ENCODE results near the gene MKX. TPM values are rescaled to one million over a fixed set of nuclear protein-coding genes. Genes with fewer than 3 reads are reported as not detected.

MKX gene
- total RNA-seq, 2 donors from 2014 or later, result 10.1 to 10.5 TPM

GRCh38 chr10:27743012-27743876, 2.4 kb downstream of the MKX start:
- 1% methylated on average over 52 of the region's 75 CpGs for WGBS
- no peaks in the 10 kb centered on the region for H3K36me3 ChIP-seq
- peak overlapping the region; percentile 78 to 87 for H3K27ac ChIP-seq
- DNase-seq (ENCODE audit: low spot score), result no peak
- H3K27me3 ChIP-seq (replicated peaks; ENCODE audit: insufficient read depth), result peaks cover 5% of the 10 kb centered on the region
- H3K9me3 ChIP-seq, result no peaks in the 10 kb centered on the region
- intact Hi-C loops (cut with DNase I), result loop anchor here (2.0 to 5.0 kb wide), 3 partner anchors 69 to 500 kb away; partner anchors contain the start of gene ODAD2
- TF ChIP-seq POLR2AphosphoS5 (IDR thresholded peaks at IDR 0.05) (no peak), POLR2A (IDR thresholded peaks at IDR 0.05) (no peak), CTCF (IDR thresholded peaks at IDR 0.05) (no peak)
- H3K4me3 ChIP-seq, result peak overlapping the region; percentile 47 to 53
- peaks cover 3% of the 10 kb centered on the region for H3K4me1 ChIP-seq (replicated peaks)

- intact Hi-C loops (cut with DNase I), result loop anchor here (2.0 to 5.0 kb wide), 3 partner anchors 70 to 500 kb away; partner anchors contain the start of gene ODAD2
- Histone ChIP-seq H3K4me3 (peak overlapping the region; percentile 47 to 53), H3K27ac (peak overlapping the region; percentile 78 to 87), H3K4me1 (replicated peaks) (peaks cover 3% of the 10 kb centered on the region), H3K36me3 (no peaks in the 10 kb centered on the region), H3K27me3 (replicated peaks; ENCODE audit: insufficient read depth) (peaks cover 5% of the 10 kb centered on the region), H3K9me3 (no peaks in the 10 kb centered on the region)
- DNase-seq (ENCODE audit: low spot score), result peak; percentile 59
- TF ChIP-seq POLR2A (IDR thresholded peaks at IDR 0.05), result no peak
- peak; percentile 55 for TF ChIP-seq POLR2AphosphoS5 (IDR thresholded peaks at IDR 0.05)
- peak; percentile 40 to 90 (median 72) for TF ChIP-seq CTCF (IDR thresholded peaks at IDR 0.05)
- WGBS, result under 1% methylated on average over 67 of the region's 75 CpGs
Measured at GRCh38 chr10:27742195-27743011, 3.2 kb downstream of the MKX start.

GRCh38 chr10:27741173-27742091, 4.2 kb downstream of the MKX start:
- TF ChIP-seq POLR2AphosphoS5 (IDR thresholded peaks at IDR 0.05) (no peak), CTCF (IDR thresholded peaks at IDR 0.05) (no peak), POLR2A (IDR thresholded peaks at IDR 0.05) (no peak)
- Histone ChIP-seq H3K27ac (peak overlapping the region; percentile 78 to 87), H3K36me3 (no peaks in the 10 kb centered on the region), H3K4me3 (peak overlapping the region; percentile 47 to 53), H3K27me3 (replicated peaks; ENCODE audit: insufficient read depth) (peaks cover 5% of the 10 kb centered on the region), H3K4me1 (replicated peaks) (peaks cover 3% of the 10 kb centered on the region), H3K9me3 (no peaks in the 10 kb centered on the region)
- no peak for DNase-seq (ENCODE audit: low spot score)
- intact Hi-C loops (cut with DNase I), result loop anchor here (2.0 to 5.0 kb wide), 3 partner anchors 71 to 501 kb away; partner anchors contain the start of gene ODAD2
- 21% methylated on average over 55 of the region's 55 CpGs for WGBS

- no peaks in the 10 kb centered on the region for H3K9me3 ChIP-seq
- H3K27ac ChIP-seq, result no peak overlapping the region
- H3K4me3 ChIP-seq, result no peak overlapping the region
- no peaks in the 10 kb centered on the region for H3K4me1 ChIP-seq (replicated peaks)
- TF ChIP-seq POLR2AphosphoS5 (IDR thresholded peaks at IDR 0.05), result no peak
- TF ChIP-seq POLR2A (IDR thresholded peaks at IDR 0.05), result no peak
- no peak for TF ChIP-seq CTCF (IDR thresholded peaks at IDR 0.05)
- no peak for DNase-seq (ENCODE audit: low spot score)
- H3K27me3 ChIP-seq (replicated peaks; ENCODE audit: insufficient read depth), result no peaks in the 10 kb centered on the region
- 69% methylated on average over 1 of the region's 1 CpG for WGBS
- intact Hi-C loops (cut with DNase I), result no loop called here
- no peaks in the 10 kb centered on the region for H3K36me3 ChIP-seq
Measured at GRCh38 chr10:27736396-27736795, 9.2 kb downstream of the MKX start.
